ENCODE results near the gene CSNK1G3. TPM values are rescaled to one million over a fixed set of nuclear protein-coding genes. Genes with fewer than 3 reads are reported as not detected.

CSNK1G3 gene
- total RNA-seq, 4 donors from 2014 or later, result 14.6 to 23.2 (median 21.5) TPM

DNA sequence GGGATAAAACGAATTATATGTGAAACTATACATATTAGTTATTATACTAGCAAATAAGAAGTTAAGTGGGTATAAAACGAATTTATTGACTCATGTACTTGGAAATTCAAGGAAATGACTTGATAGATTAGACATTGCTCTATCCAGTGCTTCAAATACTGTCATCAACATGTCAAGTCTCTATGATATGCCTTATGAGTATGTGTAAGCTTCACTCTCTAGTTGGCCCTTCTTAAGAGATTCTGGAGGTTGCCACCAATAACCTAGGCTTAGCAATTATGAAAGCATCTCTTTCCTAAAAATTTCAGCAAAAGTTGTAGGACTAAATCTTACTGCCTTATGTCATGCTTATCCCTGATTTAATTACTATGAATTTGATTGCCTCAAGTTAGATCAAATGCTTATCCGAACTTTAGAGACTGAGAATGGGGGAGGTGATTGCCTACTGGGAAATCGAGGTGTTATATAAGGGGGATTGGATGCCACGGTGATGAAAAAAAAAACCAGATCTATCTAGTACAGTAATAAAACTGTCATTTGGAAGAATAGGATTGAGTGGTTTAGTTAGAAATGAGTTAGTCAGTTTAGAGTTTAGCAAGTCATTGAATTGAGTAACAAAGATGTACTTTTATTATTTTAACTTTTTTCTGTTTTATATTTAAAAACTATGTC, 46.9 kb downstream of the CSNK1G3 start:
- intact Hi-C loops (cut with DNase I; ENCODE audit: low total_unique reads), result no loop called here
- Histone ChIP-seq H3K4me1 (peaks cover 5 to 7% of the 10 kb centered on the region in 2 donors), H3K27ac (no peak overlapping the region), H3K27me3 (no peaks in the 10 kb centered on the region), H3K9me3 (no peaks in the 10 kb centered on the region), H3K36me3 (no peaks in the 10 kb centered on the region), H3K4me3 (no peak overlapping the region)
- no peak for ATAC-seq
- TF ChIP-seq, protein P1, sequence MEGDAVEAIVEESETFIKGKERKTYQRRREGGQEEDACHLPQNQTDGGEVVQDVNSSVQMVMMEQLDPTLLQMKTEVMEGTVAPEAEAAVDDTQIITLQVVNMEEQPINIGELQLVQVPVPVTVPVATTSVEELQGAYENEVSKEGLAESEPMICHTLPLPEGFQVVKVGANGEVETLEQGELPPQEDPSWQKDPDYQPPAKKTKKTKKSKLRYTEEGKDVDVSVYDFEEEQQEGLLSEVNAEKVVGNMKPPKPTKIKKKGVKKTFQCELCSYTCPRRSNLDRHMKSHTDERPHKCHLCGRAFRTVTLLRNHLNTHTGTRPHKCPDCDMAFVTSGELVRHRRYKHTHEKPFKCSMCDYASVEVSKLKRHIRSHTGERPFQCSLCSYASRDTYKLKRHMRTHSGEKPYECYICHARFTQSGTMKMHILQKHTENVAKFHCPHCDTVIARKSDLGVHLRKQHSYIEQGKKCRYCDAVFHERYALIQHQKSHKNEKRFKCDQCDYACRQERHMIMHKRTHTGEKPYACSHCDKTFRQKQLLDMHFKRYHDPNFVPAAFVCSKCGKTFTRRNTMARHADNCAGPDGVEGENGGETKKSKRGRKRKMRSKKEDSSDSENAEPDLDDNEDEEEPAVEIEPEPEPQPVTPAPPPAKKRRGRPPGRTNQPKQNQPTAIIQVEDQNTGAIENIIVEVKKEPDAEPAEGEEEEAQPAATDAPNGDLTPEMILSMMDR (IDR thresholded peaks at IDR 0.05 in 4 of 5, conservative IDR thresholded peaks at IDR 0.05 in 1 of 5), result no peak
- TF ChIP-seq POLR2A (IDR thresholded peaks at IDR 0.05), result no peak
- in situ Hi-C loops (cut with MboI; ENCODE audit: low sequenced_read_pairs in 4 of 4), result no loop called here
- no peak for DNase-seq

DNA sequence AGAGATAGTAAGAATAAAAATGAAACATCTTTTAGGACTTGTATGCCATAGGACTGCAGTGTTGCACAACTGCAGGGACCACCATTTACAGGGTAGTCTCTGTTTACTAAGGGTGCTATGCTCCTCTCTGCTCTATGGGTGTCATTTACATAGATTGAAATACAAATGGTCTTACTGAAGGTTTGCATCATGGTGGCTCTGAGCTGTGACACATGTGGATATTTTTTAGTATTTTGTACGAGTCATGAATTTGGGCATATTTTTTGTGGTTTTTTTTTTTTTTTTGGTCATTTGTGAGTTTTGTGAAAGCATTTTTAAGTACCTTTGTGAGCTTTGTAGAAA, 47.4 kb downstream of the CSNK1G3 start:
- no peak for ATAC-seq
- Histone ChIP-seq H3K27ac (no peak overlapping the region), H3K4me3 (no peak overlapping the region), H3K27me3 (no peaks in the 10 kb centered on the region), H3K36me3 (no peaks in the 10 kb centered on the region), H3K4me1 (peaks cover 5 to 7% of the 10 kb centered on the region in 2 donors), H3K9me3 (no peaks in the 10 kb centered on the region)
- intact Hi-C loops (cut with DNase I; ENCODE audit: low total_unique reads) (no loop called here), in situ Hi-C loops (cut with MboI; ENCODE audit: low sequenced_read_pairs in 4 of 4) (no loop called here)
- TF ChIP-seq, protein P1 (IDR thresholded peaks at IDR 0.05 in 4 of 5, conservative IDR thresholded peaks at IDR 0.05 in 1 of 5), result no peak
- no peak for TF ChIP-seq POLR2A (IDR thresholded peaks at IDR 0.05)
- no peak for DNase-seq

GRCh38 chr5:123561230-123561629, 49.3 kb downstream of the CSNK1G3 start:
- Histone ChIP-seq H3K36me3 (no peaks in the 10 kb centered on the region), H3K4me3 (no peak overlapping the region), H3K4me1 (peaks cover 5 to 7% of the 10 kb centered on the region in 2 donors), H3K27ac (no peak overlapping the region), H3K27me3 (no peaks in the 10 kb centered on the region), H3K9me3 (no peaks in the 10 kb centered on the region)
- in situ Hi-C loops (cut with MboI; ENCODE audit: low sequenced_read_pairs in 4 of 4) (no loop called here), intact Hi-C loops (cut with DNase I; ENCODE audit: low total_unique reads) (no loop called here)
- TF ChIP-seq, protein P1 (IDR thresholded peaks at IDR 0.05 in 4 of 5, conservative IDR thresholded peaks at IDR 0.05 in 1 of 5), result no peak
- no peak for TF ChIP-seq POLR2A (IDR thresholded peaks at IDR 0.05)
- ATAC-seq (peak in 1 of 2 donors; percentile 62), DNase-seq (no peak)

- DNase-seq, result no peak
- Histone ChIP-seq H3K27me3 (no peaks in the 10 kb centered on the region), H3K9me3 (no peaks in the 10 kb centered on the region), H3K4me1 (no peaks in the 10 kb centered on the region), H3K27ac (no peak overlapping the region), H3K4me3 (no peak overlapping the region), H3K36me3 (no peaks in the 10 kb centered on the region)
- no peak for ATAC-seq
- intact Hi-C loops (cut with DNase I; ENCODE audit: low total_unique reads), result no loop called here
- in situ Hi-C loops (cut with MboI; ENCODE audit: low sequenced_read_pairs in 4 of 4), result no loop called here
- TF ChIP-seq POLR2A (IDR thresholded peaks at IDR 0.05), result no peak
Measured at GRCh38 chr5:123571927-123572326, 60.0 kb downstream of the CSNK1G3 start.

- in situ Hi-C loops (cut with MboI; ENCODE audit: low sequenced_read_pairs in 4 of 4) (no loop called here), intact Hi-C loops (cut with DNase I; ENCODE audit: low total_unique reads) (no loop called here)
- no peaks in the 10 kb centered on the region for H3K27me3 ChIP-seq
- no peak for TF ChIP-seq POLR2A (IDR thresholded peaks at IDR 0.05)
- TF ChIP-seq, protein P1 (IDR thresholded peaks at IDR 0.05 in 4 of 5, conservative IDR thresholded peaks at IDR 0.05 in 1 of 5), result no peak
- no peak for DNase-seq
- peak overlapping the region in 1 of 4 donors; percentile 53 for H3K27ac ChIP-seq
- peaks cover 0 to 4% of the 10 kb centered on the region in 2 donors for H3K36me3 ChIP-seq
- no peaks in the 10 kb centered on the region for H3K4me1 ChIP-seq
- ATAC-seq, result no peak
- H3K4me3 ChIP-seq, result no peak overlapping the region
- no peaks in the 10 kb centered on the region for H3K9me3 ChIP-seq
Measured at GRCh38 chr5:123578390-123578789, 66.4 kb downstream of the CSNK1G3 start.

All from gastrocnemius medialis (tissue), 4 donors.